Osteocyte (in vitro differentiated cells): ENCODE results near the gene AFF3. TPM values are rescaled to one million over a fixed set of nuclear protein-coding genes. Genes with fewer than 3 reads are reported as not detected.

Source experiments
- DNase-seq: peaks from one replicate; pipeline ENCODE4 v3.0.0; 2021; ENCODE audit warnings: mixed read lengths; ENCODE audit not compliant: unreplicated experiment; ENCODE audit errors: extremely low spot score
- H3K27ac Mint-ChIP-seq: one replicate; pipeline ENCODE4 v1.8.0; 2021; ENCODE audit warnings: mild to moderate bottlenecking, mixed read lengths; ENCODE audit not compliant: unreplicated experiment
- H3K27me3 Mint-ChIP-seq: one replicate; pipeline ENCODE4 v1.8.0; 2021; ENCODE audit warnings: mixed read lengths; ENCODE audit not compliant: unreplicated experiment
- H3K36me3 Mint-ChIP-seq: one replicate; pipeline ENCODE4 v1.8.0; 2021; ENCODE audit warnings: mixed read lengths; ENCODE audit not compliant: unreplicated experiment
- H3K4me1 Mint-ChIP-seq: one replicate; pipeline ENCODE4 v1.8.0; 2021; ENCODE audit warnings: mixed read lengths; ENCODE audit not compliant: unreplicated experiment
- H3K4me3 Mint-ChIP-seq: one replicate; pipeline ENCODE4 v1.8.0; 2021; ENCODE audit warnings: mild to moderate bottlenecking, moderate library complexity, mixed read lengths; ENCODE audit not compliant: unreplicated experiment
- H3K9me3 Mint-ChIP-seq: one replicate; pipeline ENCODE4 v1.8.0; 2021; ENCODE audit warnings: mixed read lengths; ENCODE audit not compliant: unreplicated experiment
- CTCF ChIP-seq: fragments of 200-600 bp; sonication (generic); IDR thresholded peaks from 2 replicates; pipeline ENCODE4 v1.5.0; 2021; ENCODE audit warnings: antibody characterized with exemption, mild to moderate bottlenecking, moderate library complexity
- total RNA-seq: library from RNA; stranded (reverse); gene quantifications from 2 replicates; pipeline ENCODE4 v1.2.1, GENCODE V29; 2021

Gene AFF3
- total RNA-seq, 1 donor from 2014 or later: 248 TPM

- Mint-ChIP-seq H3K36me3 (no peaks in the 10 kb centered on the region), H3K4me1 (no peaks in the 10 kb centered on the region), H3K27ac (no peak overlapping the region), H3K9me3 (no peaks in the 10 kb centered on the region), H3K4me3 (no peak overlapping the region), H3K27me3 (peaks cover 19% of the 10 kb centered on the region)
- DNase-seq: no peak
- no peak for TF ChIP-seq CTCF
These were observed 620.2 kb downstream of the AFF3 start for GRCh38 chr2:99522157-99522556.

GRCh38 chr2:99520813-99521212 is 621.6 kb downstream of the AFF3 start:
- no peak overlapping the region for H3K27ac Mint-ChIP-seq
- peaks cover 29% of the 10 kb centered on the region for H3K27me3 Mint-ChIP-seq
- TF ChIP-seq CTCF: no peak
- DNase-seq: no peak
- no peaks in the 10 kb centered on the region for H3K36me3 Mint-ChIP-seq
- no peak overlapping the region for H3K4me3 Mint-ChIP-seq
- H3K4me1 Mint-ChIP-seq: no peaks in the 10 kb centered on the region
- H3K9me3 Mint-ChIP-seq: no peaks in the 10 kb centered on the region

- Mint-ChIP-seq H3K27me3 (peaks cover 32% of the 10 kb centered on the region), H3K9me3 (no peaks in the 10 kb centered on the region), H3K4me1 (no peaks in the 10 kb centered on the region), H3K36me3 (no peaks in the 10 kb centered on the region), H3K4me3 (no peak overlapping the region), H3K27ac (no peak overlapping the region)
- no peak for DNase-seq
- TF ChIP-seq CTCF: no peak
These were observed 622.2 kb downstream of the AFF3 start for GRCh38 chr2:99520195-99520594.

GRCh38 chr2:99514357-99514756 is 628.0 kb downstream of the AFF3 start:
- Mint-ChIP-seq H3K27ac (no peak overlapping the region), H3K4me1 (no peaks in the 10 kb centered on the region), H3K36me3 (no peaks in the 10 kb centered on the region), H3K9me3 (no peaks in the 10 kb centered on the region), H3K4me3 (no peak overlapping the region), H3K27me3 (peaks cover 33% of the 10 kb centered on the region)
- no peak for TF ChIP-seq CTCF
- DNase-seq: no peak

GRCh38 chr2:99512181-99512591 is 630.2 kb downstream of the AFF3 start:
- no peak for TF ChIP-seq CTCF
- Mint-ChIP-seq H3K27ac (no peak overlapping the region), H3K9me3 (no peaks in the 10 kb centered on the region), H3K27me3 (peaks cover 23% of the 10 kb centered on the region), H3K4me3 (no peak overlapping the region), H3K36me3 (no peaks in the 10 kb centered on the region), H3K4me1 (no peaks in the 10 kb centered on the region)
- no peak for DNase-seq
